HG02973 (cell line): ENCODE measurements around the gene NUDT1.
A peak's percentile ranks its signal among the peaks of the same experiment; 100 is the strongest.

Source experiments
- ATAC-seq: cut with Tn5 transposase; IDR thresholded peaks from one replicate; pipeline ENCODE4 v1.9.1; 2021; ENCODE audit warnings: moderate library complexity; ENCODE audit not compliant: unreplicated experiment

The NUDT1 gene

GRCh38 chr7:2295936-2296620 is 54.1 kb downstream of the NUDT1 start:
- no peak for ATAC-seq

DNA sequence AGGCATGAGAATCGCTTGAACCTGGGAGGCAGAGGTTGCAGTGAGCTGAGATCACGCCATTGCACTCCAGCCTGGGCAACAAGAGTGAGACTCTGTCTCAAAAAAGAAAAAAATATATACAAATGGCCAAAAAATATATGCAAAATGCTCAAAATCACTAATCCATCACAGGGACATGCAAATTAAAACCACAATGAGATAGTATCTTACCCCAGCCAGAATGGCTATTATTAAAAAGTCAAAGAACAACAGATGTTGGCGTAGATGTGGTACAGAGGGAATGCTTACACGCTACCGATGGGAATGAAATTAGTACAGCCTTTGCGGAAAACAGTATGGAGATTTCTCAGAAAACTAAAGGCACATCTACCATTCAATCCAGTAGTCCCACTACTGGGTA is 54.8 kb downstream of the NUDT1 start:
- no peak for ATAC-seq

GRCh38 chr7:2299131-2299829 is 57.3 kb downstream of the NUDT1 start:
- peak; percentile 51 for ATAC-seq

GRCh38 chr7:2299870-2300512 is 58.0 kb downstream of the NUDT1 start:
- no peak for ATAC-seq
